ENCODE data around the gene CTPS1. TPM values are rescaled to one million over a fixed set of nuclear protein-coding genes. Genes with fewer than 3 reads are reported as not detected.

The CTPS1 gene
- total RNA-seq, 4 donors from 2014 or later, result 9.5 to 24.3 (median 14.7) TPM

DNA sequence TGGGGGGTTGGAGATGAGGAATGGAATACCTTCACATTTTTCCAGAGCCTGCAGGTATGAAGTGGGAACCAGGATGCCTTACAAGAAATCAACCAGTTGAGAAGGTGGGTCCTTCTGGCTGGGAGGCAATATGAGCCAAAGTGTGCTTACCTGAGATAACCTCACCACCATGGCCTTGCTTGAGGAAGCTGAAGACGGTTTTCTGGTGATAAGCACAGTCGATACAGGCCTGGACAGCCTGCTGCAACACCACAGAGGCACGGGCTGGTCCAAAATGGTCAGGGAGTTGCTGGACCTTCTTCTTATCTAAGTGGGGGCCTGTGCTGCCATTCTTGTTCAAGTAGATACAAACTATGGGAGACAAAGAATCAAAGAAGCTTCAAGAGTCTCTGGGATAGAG is 69.0 kb downstream of the CTPS1 start:
- intact Hi-C loops (cut with DNase I; ENCODE audit: low total_unique reads), result loop anchor here (5.0 kb wide), 1 partner anchor 71 kb away; the partner anchor contains the start of gene CTPS1
- in situ Hi-C loops (cut with MboI; ENCODE audit: low sequenced_read_pairs in 4 of 4), result loop anchor here in 1 of 4 donors (25.0 kb wide), 1 partner anchor 189 kb away; the partner anchor contains the start of gene SCMH1
- no peak for ATAC-seq
- DNase-seq, result no peak
- Histone ChIP-seq H3K4me3 (no peak overlapping the region), H3K9me3 (no peaks in the 10 kb centered on the region), H3K36me3 (peaks cover 0 to 8% of the 10 kb centered on the region in 2 donors), H3K27me3 (no peaks in the 10 kb centered on the region), H3K27ac (no peak overlapping the region), H3K4me1 (peaks cover 32 to 36% of the 10 kb centered on the region in 2 donors)
- TF ChIP-seq POLR2A (IDR thresholded peaks at IDR 0.05), result no peak

- no peak overlapping the region for H3K4me3 ChIP-seq
- no peaks in the 10 kb centered on the region for H3K27me3 ChIP-seq
- no peak for TF ChIP-seq CTCF (IDR thresholded peaks at IDR 0.05 in 4 of 5, conservative IDR thresholded peaks at IDR 0.05 in 1 of 5)
- no peak for TF ChIP-seq POLR2A (IDR thresholded peaks at IDR 0.05)
- H3K4me1 ChIP-seq, result peaks cover 11 to 13% of the 10 kb centered on the region in 2 donors
- intact Hi-C loops (cut with DNase I; ENCODE audit: low total_unique reads) (no loop called here), in situ Hi-C loops (cut with MboI; ENCODE audit: low sequenced_read_pairs in 4 of 4) (no loop called here)
- H3K36me3 ChIP-seq, result peaks cover 0 to 17% of the 10 kb centered on the region in 2 donors
- ATAC-seq (no peak), DNase-seq (no peak)
- no peaks in the 10 kb centered on the region for H3K9me3 ChIP-seq
- H3K27ac ChIP-seq, result no peak overlapping the region
Measured at GRCh38 chr1:41051022-41051421, 71.5 kb downstream of the CTPS1 start.

GRCh38 chr1:41053316-41053715 is 73.8 kb downstream of the CTPS1 start:
- peaks cover 0 to 18% of the 10 kb centered on the region in 2 donors for H3K36me3 ChIP-seq
- in situ Hi-C loops (cut with MboI; ENCODE audit: low sequenced_read_pairs in 4 of 4), result no loop called here
- DNase-seq, result no peak
- TF ChIP-seq CTCF (IDR thresholded peaks at IDR 0.05 in 4 of 5, conservative IDR thresholded peaks at IDR 0.05 in 1 of 5) (no peak), POLR2A (IDR thresholded peaks at IDR 0.05) (no peak)
- no peaks in the 10 kb centered on the region for H3K4me1 ChIP-seq
- no peaks in the 10 kb centered on the region for H3K27me3 ChIP-seq
- ATAC-seq, result no peak
- no peak overlapping the region for H3K4me3 ChIP-seq
- intact Hi-C loops (cut with DNase I; ENCODE audit: low total_unique reads), result no loop called here
- H3K9me3 ChIP-seq, result no peaks in the 10 kb centered on the region
- H3K27ac ChIP-seq, result no peak overlapping the region

- no peaks in the 10 kb centered on the region for H3K9me3 ChIP-seq
- in situ Hi-C loops (cut with MboI; ENCODE audit: low sequenced_read_pairs in 4 of 4), result no loop called here
- intact Hi-C loops (cut with DNase I; ENCODE audit: low total_unique reads), result no loop called here
- no peak overlapping the region for H3K27ac ChIP-seq
- DNase-seq, result no peak
- no peak for TF ChIP-seq CTCF (IDR thresholded peaks at IDR 0.05 in 4 of 5, conservative IDR thresholded peaks at IDR 0.05 in 1 of 5)
- TF ChIP-seq POLR2A (IDR thresholded peaks at IDR 0.05), result no peak
- no peak overlapping the region for H3K4me3 ChIP-seq
- H3K36me3 ChIP-seq, result peaks cover 0 to 19% of the 10 kb centered on the region in 2 donors
- ATAC-seq, result no peak
- no peaks in the 10 kb centered on the region for H3K4me1 ChIP-seq
- no peaks in the 10 kb centered on the region for H3K27me3 ChIP-seq
Measured at GRCh38 chr1:41056907-41057306, 77.4 kb downstream of the CTPS1 start.

Other genes starting within 250 kb of the CTPS1 start
- gene KCNQ4, start 195.9 kb upstream of the CTPS1 start, total RNA-seq, result 1 to 10 TPM; 2.9 to 8.2 (median 3.5) TPM
- gene CITED4, start 117.3 kb upstream of the CTPS1 start, total RNA-seq, result 10 to 100 TPM; 15.9 to 30.8 (median 23.1) TPM
- 1 to 10 TPM in 2 of 4 donors, under 1 TPM in 2; 0.29 to 2.0 (median 0.69) TPM for gene SLFNL1, start 42.0 kb downstream of the CTPS1 start, total RNA-seq

Data from gastrocnemius medialis (tissue), 4 donors.